Bronchial epithelial cell (primary cell): ENCODE results near the gene ZFP92. TPM values are rescaled to one million over a fixed set of nuclear protein-coding genes. Genes with fewer than 3 reads are reported as not detected.
A peak's percentile ranks its signal among the peaks of the same experiment; 100 is the strongest.

Source experiments
- DNase-seq: peaks from one replicate; pipeline ENCODE4 v3.0.0-alpha.2; 2010; ENCODE audit warnings: low read depth
- FAIRE-seq: peaks from 2 replicates; lab custom pipeline; 2011; peaks lifted over from hg19 to GRCh38; lab: Jason Lieb, UNC
- H3K27me3 ChIP-seq: 2 replicates; pipeline ENCODE4 v1.5.1; 2011; ENCODE audit warnings: low read length; ENCODE audit not compliant: control insufficient read depth, insufficient read depth
- H3K36me3 ChIP-seq: 2 replicates; pipeline ENCODE4 v1.5.1; 2011; ENCODE audit warnings: low read length; ENCODE audit not compliant: control insufficient read depth, insufficient read depth
- H3K4me3 ChIP-seq: 2 replicates; pipeline ENCODE4 v1.5.1; 2011; ENCODE audit warnings: mild to moderate bottlenecking, low read depth, low read length, control low read depth
- total RNA-seq: library from RNA; depleted of rRNA; stranded (reverse); fragments of >200 nt; gene quantifications from 2 replicates; pipeline ENCODE4 v1.2.1, GENCODE V29; 2014
- TF ChIP-seq, protein P1 (sequence below): IDR thresholded peaks from 2 replicates; pipeline ENCODE4 v1.5.1; 2011; ENCODE audit warnings: mild to moderate bottlenecking, moderate library complexity, low read length, control low read depth, inconsistent platforms; ENCODE audit not compliant: insufficient read depth, severe bottlenecking

Gene ZFP92
- total RNA-seq, 1 donor from 2014 or later = 0.53 TPM

DNA sequence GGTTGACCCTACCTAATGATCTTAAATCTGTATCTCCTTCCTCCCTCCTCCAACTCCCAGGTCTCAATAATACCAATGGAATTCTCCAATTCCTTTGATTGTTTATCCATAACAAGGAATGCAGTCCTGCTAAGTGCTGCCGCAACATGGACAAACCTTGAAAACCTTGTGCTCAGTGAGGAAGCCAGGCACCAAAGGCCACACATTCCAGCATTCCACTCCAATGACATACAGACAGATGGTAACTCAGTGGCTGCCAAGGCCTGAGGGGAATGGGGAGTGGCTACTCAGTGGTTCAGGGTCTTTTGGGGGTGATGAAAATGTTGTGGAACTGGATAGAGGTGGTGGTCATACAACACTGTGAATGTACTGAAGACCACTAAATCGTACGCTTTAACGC lies 48.7 kb downstream of the ZFP92 start:
- FAIRE-seq (peak; percentile 13), DNase-seq (peak; percentile 15)
- TF ChIP-seq, protein P1, sequence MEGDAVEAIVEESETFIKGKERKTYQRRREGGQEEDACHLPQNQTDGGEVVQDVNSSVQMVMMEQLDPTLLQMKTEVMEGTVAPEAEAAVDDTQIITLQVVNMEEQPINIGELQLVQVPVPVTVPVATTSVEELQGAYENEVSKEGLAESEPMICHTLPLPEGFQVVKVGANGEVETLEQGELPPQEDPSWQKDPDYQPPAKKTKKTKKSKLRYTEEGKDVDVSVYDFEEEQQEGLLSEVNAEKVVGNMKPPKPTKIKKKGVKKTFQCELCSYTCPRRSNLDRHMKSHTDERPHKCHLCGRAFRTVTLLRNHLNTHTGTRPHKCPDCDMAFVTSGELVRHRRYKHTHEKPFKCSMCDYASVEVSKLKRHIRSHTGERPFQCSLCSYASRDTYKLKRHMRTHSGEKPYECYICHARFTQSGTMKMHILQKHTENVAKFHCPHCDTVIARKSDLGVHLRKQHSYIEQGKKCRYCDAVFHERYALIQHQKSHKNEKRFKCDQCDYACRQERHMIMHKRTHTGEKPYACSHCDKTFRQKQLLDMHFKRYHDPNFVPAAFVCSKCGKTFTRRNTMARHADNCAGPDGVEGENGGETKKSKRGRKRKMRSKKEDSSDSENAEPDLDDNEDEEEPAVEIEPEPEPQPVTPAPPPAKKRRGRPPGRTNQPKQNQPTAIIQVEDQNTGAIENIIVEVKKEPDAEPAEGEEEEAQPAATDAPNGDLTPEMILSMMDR = no peak
- Histone ChIP-seq H3K4me3 (no peak overlapping the region), H3K27me3 (no peaks in the 10 kb centered on the region), H3K36me3 (peaks cover 1% of the 10 kb centered on the region)

DNA sequence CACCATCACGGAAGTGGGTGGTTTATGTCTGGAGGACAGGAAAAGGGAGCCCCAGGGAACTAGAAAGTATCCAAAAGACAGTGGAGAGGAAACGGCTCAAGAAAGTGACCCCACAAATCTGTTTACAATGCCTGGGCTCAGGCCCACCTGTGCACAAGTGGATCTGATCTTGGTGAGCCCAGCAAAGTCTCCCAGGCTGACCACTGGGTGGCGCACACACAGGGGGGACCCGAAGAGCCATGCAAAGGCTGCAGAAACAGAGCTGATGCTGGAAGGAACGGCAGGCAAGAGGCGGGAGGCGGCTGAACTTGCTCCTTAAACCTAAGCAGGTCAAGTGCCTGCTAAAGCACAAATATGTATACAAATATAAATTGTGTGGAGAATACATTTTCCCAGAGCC lies 49.6 kb downstream of the ZFP92 start:
- Histone ChIP-seq H3K27me3 (no peaks in the 10 kb centered on the region), H3K36me3 (peaks cover 1% of the 10 kb centered on the region), H3K4me3 (no peak overlapping the region)
- peak; percentile 21 for DNase-seq
- TF ChIP-seq, protein P1 = peak; percentile 69
- FAIRE-seq = no peak

Other genes with a start within 250 kb of the ZFP92 start
- gene MAGEA1, start 232.2 kb upstream of the ZFP92 start, total RNA-seq = not detected in 2 replicates
- not detected in 2 replicates for gene PNMA6F, start 89.7 kb upstream of the ZFP92 start, total RNA-seq
- gene ZNF275, start 77.3 kb upstream of the ZFP92 start, total RNA-seq = 3.6 and 3.9 TPM in 2 replicates
- gene PNMA6E, start 10.1 kb upstream of the ZFP92 start, total RNA-seq = not detected in 2 replicates
- 2.3 and 5.5 TPM in 2 replicates for gene TREX2, start 34.6 kb downstream of the ZFP92 start, total RNA-seq
- gene HAUS7, start 59.1 kb downstream of the ZFP92 start, total RNA-seq = 7.4 and 10.9 TPM in 2 replicates
- 0.26 TPM in 1 of 2 replicates, not detected in the other for gene BGN, start 83.5 kb downstream of the ZFP92 start, total RNA-seq
- not detected in 2 replicates for gene ATP2B3, start 106.2 kb downstream of the ZFP92 start, total RNA-seq
- gene CCNQ, start 187.7 kb downstream of the ZFP92 start, total RNA-seq = 37.1 and 53.4 TPM in 2 replicates
- gene DUSP9, start 235.7 kb downstream of the ZFP92 start, total RNA-seq = 0.77 and 1.3 TPM in 2 replicates